ENCODE measurements around the gene FXYD6.

- TF ChIP-seq CTCF (IDR thresholded peaks at IDR 0.05) (no peak), POLR2A (IDR thresholded peaks at IDR 0.05) (no peak)
Measured at GRCh38 chr11:117814766-117815261, 61.6 kb downstream of the FXYD6 start.
